ENCODE measurements around the gene ABCB4.

ABCB4 gene

DNA sequence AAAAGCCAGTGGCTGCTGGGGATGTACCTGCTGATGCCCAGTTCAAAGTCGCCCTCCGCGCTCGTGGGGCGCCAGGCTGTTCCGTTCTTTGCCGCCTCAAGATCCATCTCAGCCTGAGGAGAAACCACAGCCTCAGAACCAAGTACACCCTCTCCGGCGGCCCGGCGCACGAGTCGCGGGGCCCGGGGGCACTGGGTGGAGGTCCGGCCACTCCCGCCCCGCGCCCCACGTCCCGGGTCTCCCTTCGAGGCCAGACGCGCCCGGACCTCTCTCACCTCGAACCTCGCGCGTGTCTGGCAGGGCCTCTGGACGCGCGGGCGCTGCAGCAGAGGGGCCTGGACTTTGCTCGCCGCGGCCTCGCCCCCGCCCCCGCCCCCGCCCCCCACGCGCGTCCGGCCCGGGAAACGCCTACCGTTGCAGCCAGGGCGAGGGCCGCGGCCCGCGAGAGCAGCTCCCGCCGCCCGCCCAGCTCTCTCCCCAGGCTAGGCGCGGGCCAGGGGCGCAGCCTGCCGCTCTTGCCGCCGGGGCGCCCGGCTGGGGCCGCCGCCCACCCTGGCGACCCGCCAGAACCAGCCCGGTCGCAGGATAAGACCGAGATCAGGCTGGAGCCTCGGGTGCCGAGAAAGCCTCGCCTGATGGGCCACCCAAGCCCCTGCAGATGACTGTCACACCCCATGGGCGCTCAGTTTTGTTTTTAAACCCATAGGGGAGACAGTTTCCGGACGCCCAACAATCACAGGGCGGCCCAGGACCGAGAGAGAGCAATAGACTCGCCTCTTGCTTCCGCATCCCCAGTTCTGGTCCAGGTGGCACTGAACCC, at the start of gene ABCB4:
Gene ABCB4 (minus strand): TSS at position 322 of the 820 bp plus-strand sequence. CDS start 215 bp downstream, at position 107.
- no peak for DNase-seq (ENCODE audit: low spot score)

GRCh38 chr7:87518735-87519134, 43.3 kb upstream of the ABCB4 start:
- no peak for DNase-seq (ENCODE audit: low spot score)

DNA sequence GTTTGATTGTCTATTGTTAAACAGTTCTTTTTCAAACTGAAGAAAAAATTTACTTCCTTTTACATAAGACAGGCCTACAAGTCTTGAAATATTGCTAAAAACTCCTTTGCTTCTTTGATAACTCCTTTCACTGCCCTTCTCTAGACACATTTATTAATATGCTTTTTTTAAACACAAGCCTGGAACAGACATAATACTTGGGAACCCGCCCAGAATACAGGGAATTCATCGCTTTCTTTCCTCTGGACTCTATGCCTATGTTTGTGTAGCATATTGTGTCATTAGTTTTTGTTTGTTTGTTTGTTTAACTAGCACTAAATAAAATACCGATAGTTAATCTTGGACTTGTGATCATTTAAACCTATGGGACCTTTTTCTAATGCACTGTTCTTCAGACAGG, 42.4 kb upstream of the ABCB4 start:
- DNase-seq (ENCODE audit: low spot score), result no peak

DNA sequence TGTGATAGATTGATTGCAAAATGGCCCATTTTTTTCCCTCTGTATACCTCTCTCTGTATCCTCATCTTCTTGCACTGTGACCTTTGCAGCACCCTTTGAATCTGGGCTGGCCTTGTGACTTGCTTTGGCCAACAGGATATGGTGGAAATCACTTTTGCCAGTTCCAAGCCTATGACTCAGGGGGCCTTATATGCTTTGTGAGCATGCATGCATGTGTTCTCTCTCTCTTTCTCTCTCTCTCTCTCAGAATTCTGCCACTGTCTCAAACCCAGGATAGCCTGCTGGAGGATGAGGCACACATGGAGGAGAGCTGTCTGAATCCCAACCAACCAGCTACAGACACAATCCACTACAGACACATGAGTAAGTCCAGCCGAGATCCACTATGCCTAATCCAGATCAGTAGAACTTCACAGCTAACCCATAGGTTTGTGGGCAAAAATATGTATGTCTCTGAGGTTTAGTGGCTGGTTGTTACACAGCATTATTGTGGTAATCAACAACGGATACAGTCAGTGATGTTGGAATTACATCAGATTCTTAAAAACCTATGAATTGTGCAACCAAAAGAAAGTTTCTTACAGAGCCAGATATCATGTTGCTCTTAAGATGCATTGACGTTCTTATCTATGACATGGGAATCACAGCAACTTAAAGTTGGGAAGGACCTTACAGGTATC, 41.8 kb upstream of the ABCB4 start:
- DNase-seq (ENCODE audit: low spot score), result no peak

- no peak for DNase-seq (ENCODE audit: low spot score)
Measured at GRCh38 chr7:87513735-87514335, 38.4 kb upstream of the ABCB4 start.

- DNase-seq (ENCODE audit: low spot score), result no peak
Measured at GRCh38 chr7:87512906-87513305, 37.4 kb upstream of the ABCB4 start.

DNA sequence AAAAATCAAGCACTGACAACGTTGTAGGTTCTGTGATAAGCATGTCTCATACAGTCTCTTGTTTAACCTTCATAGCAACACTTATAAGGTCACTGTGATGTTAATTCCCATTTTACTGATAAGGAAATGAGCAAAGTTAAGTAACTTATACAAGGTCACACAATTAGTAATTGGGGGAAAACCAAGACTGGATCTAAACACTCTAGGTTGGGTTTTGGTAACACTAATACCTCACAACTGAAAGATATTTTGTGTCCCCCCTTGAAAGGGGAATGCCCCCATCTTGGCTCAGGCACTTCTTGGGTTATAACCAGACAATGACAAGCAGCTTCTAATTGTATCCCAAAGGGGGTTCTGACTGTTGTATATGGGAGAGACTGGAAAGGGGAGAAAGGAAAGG, 36.0 kb upstream of the ABCB4 start:
- no peak for DNase-seq (ENCODE audit: low spot score)

DNA sequence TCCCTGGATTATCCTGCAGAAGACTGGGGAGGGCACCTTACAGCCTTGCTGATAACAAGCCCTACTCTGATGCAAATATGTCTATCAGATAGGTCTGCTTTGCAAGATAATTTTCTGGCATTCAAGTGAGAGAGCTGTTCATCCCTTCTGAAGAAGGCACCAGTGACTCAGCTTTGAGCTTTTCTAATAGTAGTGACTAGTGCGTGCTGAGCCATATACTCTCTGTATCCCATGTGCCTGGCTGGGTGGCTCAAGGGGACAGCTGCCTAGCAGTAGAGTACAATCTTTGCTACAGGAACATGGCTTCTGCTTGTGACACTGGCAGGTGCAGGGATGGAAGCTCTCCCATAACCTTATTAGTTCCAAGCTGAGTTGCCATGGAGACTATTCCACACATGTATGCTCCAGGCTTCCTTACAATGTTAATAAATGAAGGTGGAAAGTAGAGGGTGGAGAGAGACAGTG, 35.0 kb upstream of the ABCB4 start:
- no peak for DNase-seq (ENCODE audit: low spot score)

- DNase-seq (ENCODE audit: low spot score), result no peak
Measured at GRCh38 chr7:87507446-87507845, 32.0 kb upstream of the ABCB4 start.

DNA sequence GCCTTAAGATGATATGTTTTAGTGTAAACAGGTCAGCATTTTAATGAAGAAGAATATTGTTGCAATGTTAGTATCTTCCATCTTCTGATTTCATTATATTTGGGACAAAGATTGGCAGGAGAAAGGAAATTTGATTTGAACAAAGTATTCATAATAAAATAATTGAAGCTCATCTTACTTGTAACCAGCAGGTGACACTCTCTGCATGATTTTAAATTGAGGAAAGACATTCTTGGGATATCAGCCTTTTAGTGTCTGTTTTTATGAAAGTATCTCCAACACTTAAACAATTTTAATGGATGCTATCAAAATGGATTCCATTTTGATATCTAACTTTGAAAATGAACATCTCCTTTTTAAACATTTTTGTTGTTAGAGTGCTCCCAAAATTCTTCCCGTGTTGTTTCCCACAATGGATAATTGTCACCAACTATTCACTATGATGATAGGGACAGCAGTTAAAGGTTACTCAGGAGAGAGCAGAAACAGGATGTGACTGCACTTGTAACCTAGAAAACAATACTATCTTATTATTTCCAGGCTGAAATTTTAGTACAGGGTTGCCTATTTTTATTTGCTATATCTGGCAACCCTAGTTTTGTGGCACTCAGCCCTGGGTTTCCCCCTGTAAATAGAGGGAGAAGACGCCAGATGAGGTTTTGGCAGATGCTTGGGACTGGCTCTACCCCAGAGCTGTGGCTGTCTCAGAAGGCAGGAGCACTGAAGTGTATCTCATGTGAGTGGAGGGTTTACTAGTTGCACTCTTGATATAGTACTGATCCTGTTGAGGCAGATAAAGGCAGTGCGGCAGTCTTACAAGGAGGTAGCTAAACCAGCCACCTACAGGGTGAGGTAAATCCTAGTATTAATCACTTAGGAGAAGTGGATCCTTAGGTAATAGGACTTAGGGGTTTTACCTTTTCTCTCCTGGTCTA, 31.0 kb upstream of the ABCB4 start:
- peak; percentile 47 for DNase-seq (ENCODE audit: low spot score)

- no peak for DNase-seq (ENCODE audit: low spot score)
Measured at GRCh38 chr7:87505557-87506245, 30.2 kb upstream of the ABCB4 start.

DNA sequence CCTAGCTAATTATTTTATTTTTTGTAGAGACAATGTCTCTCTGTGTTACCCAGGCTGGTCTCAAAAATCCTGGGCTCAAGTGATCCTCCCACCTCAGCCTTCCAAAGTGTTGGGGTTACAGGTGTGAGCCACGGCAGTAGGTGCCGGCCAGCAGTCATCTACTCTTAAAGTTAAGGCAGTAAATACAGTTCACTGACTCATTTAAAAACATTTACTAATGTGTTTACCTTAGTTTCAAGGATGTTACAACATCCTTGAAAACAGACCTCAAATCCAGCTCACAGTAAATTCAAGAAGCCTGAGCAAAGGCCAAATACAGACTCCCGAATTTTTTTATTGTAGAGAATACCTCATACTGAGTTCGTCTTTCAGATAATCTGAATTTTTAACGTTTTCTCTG, 29.6 kb upstream of the ABCB4 start:
- no peak for DNase-seq (ENCODE audit: low spot score)

DNA sequence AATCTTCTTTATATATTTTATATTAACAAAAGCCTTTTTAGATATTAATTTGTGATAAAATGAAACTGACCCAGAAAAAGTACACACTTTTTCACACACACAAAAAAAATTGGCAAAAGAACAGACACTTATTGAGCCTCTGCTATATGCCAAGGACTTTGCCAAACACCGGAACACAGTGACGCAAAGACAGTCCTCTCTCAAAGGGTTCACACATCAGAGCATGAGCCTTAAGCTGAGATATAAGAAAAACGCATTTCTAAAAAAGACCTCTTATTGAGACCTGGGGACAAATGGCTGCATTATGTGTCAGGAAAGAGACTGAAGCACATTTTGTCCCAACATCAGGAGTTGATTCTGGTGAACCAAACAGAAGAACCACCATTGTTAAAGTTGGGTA, 24.0 kb upstream of the ABCB4 start:
- DNase-seq (ENCODE audit: low spot score), result no peak

GRCh38 chr7:87498893-87499292, 23.4 kb upstream of the ABCB4 start:
- DNase-seq (ENCODE audit: low spot score), result no peak

DNA sequence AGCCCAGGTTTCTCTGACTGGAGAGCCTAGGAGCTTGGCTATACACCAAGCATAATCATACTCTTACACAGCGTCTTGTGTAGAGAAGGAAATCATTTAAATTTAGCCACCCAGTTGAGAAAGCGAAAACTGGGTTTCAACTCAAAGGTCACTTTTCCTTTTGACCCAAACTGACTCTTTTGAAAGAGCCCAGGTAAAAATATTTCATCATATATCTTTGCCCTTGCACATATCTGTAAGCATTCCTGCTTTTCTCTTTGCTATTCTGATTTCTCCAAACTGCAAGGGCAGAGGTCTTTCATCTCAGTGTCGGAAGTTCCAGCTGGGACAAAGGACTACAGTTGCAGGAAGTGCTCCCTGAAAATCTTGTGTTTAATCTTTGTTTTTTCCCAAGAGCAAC, 22.0 kb upstream of the ABCB4 start:
- no peak for DNase-seq (ENCODE audit: low spot score)

DNA sequence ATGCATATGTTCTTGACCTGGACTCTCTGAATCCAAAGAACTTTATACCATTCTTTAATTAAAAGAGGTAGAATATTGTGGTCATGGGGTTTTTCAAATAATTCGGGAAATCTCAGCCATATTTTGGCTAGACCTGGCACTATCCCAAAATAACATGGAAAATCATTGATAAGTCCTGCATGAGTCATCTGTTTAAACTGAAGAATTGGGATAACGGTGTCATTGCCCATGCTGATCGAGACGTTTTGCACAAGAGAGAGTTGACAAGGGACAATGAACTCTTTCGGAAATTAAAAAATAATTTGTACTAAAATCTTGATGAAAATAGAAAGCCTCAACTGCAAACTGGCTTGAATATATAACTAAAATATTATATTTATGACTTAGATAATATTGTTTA, 19.9 kb upstream of the ABCB4 start:
- DNase-seq (ENCODE audit: low spot score), result no peak

DNA sequence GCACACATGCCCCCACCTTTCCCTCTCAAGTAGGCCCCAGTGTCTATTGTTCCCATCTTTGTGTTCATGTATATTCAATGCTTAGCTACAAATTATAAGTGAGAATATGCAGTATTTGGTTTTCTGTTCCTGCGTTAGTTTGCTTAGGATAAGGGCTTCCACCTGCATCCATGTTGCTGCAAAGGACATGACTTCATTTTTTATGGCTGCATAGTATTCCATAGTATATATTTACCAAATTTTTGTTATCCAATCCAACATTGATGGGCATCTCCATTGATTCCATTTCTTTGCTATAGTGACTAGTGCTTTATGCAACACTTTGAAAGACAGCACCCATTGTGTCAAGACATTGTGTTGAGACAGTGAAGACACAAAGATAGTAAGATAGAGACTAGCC, 19.0 kb upstream of the ABCB4 start:
- no peak for DNase-seq (ENCODE audit: low spot score)

- no peak for DNase-seq (ENCODE audit: low spot score)
Measured at GRCh38 chr7:87483131-87483530, 7.7 kb upstream of the ABCB4 start.

DNA sequence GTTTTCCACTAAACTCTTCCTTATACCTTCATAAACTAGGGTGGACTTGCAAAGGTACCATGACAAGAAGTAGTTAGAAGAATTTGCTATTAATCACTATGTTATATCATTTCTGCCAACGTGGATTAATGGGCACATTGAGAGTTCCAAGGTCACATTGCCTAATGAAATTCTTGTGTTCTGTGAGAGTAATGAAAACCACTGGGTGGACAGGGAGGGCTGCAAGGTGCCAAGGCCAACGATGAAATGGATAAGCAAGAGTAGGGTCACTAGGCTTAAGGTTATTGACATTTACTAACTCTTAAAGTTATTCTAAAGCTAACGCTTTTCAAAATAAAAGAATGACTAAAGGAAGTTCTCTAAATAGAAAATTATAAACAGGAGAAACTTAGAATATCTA, 6.6 kb upstream of the ABCB4 start:
- DNase-seq (ENCODE audit: low spot score), result no peak

GRCh38 chr7:87480386-87480785, 4.9 kb upstream of the ABCB4 start:
- no peak for DNase-seq (ENCODE audit: low spot score)

GRCh38 chr7:87479951-87480350, 4.5 kb upstream of the ABCB4 start:
- no peak for DNase-seq (ENCODE audit: low spot score)

Measured in RKO (cell line).